Panc1 (cell line): ENCODE results near the gene GMPPB.

ENCODE experiments used
- POLR2AphosphoS5 ChIP-seq: IDR thresholded peaks from 2 replicates; pipeline ENCODE4 v1.6.1; 2012; ENCODE audit warnings: mild to moderate bottlenecking, low read depth, low read length, moderate library complexity
- REST ChIP-seq, 2 experiments: IDR thresholded peaks; 2 replicates each; pipeline ENCODE4 v1.6.1; 2011 to 2012; ENCODE audit warnings: low read depth in 2 of 2, control low read depth in 1 of 2, low read length in 1 of 2, mild to moderate bottlenecking in 1 of 2, moderate library complexity in 1 of 2; ENCODE audit not compliant: insufficient read depth in 1 of 2
- SIN3A ChIP-seq: IDR thresholded peaks from 2 replicates; pipeline ENCODE4 v1.6.1; 2012; ENCODE audit warnings: low read depth, mild to moderate bottlenecking, low read length, moderate library complexity, borderline replicate concordance; ENCODE audit not compliant: insufficient read depth
- TCF7L2 ChIP-seq: IDR thresholded peaks from 2 replicates; pipeline ENCODE4 v1.6.1; 2011; ENCODE audit warnings: mild to moderate bottlenecking, low read depth, low read length, inconsistent platforms
- TF ChIP-seq, protein P1 (sequence below): fragments of 450-650 bp; IDR thresholded peaks from 2 replicates; pipeline ENCODE4 v1.5.1; 2017; ENCODE audit warnings: mild to moderate bottlenecking

- TF ChIP-seq, protein P1, sequence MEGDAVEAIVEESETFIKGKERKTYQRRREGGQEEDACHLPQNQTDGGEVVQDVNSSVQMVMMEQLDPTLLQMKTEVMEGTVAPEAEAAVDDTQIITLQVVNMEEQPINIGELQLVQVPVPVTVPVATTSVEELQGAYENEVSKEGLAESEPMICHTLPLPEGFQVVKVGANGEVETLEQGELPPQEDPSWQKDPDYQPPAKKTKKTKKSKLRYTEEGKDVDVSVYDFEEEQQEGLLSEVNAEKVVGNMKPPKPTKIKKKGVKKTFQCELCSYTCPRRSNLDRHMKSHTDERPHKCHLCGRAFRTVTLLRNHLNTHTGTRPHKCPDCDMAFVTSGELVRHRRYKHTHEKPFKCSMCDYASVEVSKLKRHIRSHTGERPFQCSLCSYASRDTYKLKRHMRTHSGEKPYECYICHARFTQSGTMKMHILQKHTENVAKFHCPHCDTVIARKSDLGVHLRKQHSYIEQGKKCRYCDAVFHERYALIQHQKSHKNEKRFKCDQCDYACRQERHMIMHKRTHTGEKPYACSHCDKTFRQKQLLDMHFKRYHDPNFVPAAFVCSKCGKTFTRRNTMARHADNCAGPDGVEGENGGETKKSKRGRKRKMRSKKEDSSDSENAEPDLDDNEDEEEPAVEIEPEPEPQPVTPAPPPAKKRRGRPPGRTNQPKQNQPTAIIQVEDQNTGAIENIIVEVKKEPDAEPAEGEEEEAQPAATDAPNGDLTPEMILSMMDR: no peak
- TF ChIP-seq POLR2AphosphoS5 (no peak), TCF7L2 (no peak), SIN3A (no peak), REST (IDR thresholded peaks at IDR 0.05; ENCODE audit: insufficient read depth in 1 of 2, low read depth in 2 of 2, low read length in 1 of 2) (no peak)
Observed at GRCh38 chr3:49699281-49699979, 24.3 kb downstream of the GMPPB start.
